HG03135 (cell line): ENCODE data around the gene EGR4.

Experiments used
- ATAC-seq: cut with Tn5 transposase; IDR thresholded peaks from one replicate; pipeline ENCODE4 v1.9.1; 2021; ENCODE audit warnings: mild to moderate bottlenecking, moderate library complexity; ENCODE audit not compliant: unreplicated experiment

The EGR4 gene

DNA sequence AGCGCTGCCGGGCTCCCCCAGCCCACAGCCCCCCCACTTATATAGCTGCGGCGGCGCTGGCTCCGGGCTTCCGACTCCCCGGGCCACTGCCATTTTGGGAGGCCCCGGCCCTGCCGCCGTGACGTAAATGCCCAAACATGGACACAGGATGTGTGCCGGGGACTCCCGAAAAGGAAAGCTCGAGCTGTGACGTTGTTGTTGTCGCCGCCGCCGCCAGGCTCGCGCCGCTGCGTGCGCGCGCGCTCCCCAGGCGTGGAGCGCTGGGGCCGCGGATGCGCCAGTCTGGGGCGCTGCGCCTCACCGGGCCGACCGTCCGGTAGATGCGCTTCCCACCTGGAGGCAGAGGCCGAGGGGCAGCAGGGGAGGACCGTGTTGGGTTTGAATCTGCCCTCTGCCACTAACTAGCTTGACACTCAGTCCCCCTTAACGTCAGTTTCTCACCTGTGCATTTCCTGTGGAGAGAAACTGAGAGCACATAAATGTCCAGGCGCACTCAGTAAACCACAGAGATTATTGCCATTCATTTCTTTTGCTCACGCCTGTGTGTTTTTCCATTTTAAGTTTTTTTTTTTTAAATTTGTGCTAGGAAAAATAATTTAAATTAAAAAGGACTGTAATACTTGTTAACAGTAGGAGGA, at the start of gene EGR4:
Gene EGR4 (minus strand): TSS at position 15 of the 638 bp plus-strand sequence. CDS start 231 bp downstream, outside the sequence.
- ATAC-seq, result peak; percentile 93

- no peak for ATAC-seq
Measured at GRCh38 chr2:73341039-73341438, 47.7 kb upstream of the EGR4 start.

- ATAC-seq, result no peak
Measured at GRCh38 chr2:73339201-73339600, 45.9 kb upstream of the EGR4 start.

- ATAC-seq, result peak; percentile 75
Measured at GRCh38 chr2:73337828-73338227, 44.5 kb upstream of the EGR4 start.

GRCh38 chr2:73334620-73335019, 41.3 kb upstream of the EGR4 start:
- ATAC-seq, result no peak

DNA sequence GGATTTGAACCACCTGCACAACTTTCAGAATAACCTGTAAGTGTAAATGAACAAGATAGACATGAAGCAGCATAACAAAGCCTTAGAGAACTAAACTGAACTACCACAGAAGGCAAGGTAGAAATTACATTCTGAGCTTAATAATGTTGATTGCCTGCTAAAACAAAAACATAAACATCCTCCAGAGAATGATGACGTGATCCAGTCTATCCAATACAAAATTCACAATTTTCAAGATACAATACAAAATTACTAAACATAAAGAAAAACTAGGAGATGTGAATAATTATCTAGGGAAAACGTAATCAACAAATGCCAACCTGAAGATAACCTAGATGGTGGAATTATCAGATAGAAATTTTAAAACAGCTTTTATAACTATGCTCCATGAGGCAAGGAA, 40.7 kb upstream of the EGR4 start:
- no peak for ATAC-seq

DNA sequence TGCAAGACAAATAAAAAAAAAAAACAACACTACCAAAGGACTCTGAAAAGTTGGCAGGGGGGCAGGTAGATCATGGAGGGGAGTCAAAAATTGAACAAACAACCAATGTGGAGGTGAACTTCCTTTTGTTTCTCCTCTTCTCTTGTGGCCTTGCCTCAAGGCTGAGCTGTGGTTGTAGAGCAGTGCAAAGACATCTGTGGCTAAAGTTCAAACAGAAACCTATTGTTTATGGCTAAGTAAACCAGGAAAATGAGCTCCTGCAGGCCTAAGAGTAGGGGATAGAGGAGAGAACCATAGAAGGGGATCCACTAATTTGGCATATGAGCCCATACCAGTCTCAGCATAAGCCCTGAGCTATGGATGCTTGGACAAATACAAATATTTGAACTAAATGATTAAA, 40.2 kb upstream of the EGR4 start:
- ATAC-seq, result no peak

DNA sequence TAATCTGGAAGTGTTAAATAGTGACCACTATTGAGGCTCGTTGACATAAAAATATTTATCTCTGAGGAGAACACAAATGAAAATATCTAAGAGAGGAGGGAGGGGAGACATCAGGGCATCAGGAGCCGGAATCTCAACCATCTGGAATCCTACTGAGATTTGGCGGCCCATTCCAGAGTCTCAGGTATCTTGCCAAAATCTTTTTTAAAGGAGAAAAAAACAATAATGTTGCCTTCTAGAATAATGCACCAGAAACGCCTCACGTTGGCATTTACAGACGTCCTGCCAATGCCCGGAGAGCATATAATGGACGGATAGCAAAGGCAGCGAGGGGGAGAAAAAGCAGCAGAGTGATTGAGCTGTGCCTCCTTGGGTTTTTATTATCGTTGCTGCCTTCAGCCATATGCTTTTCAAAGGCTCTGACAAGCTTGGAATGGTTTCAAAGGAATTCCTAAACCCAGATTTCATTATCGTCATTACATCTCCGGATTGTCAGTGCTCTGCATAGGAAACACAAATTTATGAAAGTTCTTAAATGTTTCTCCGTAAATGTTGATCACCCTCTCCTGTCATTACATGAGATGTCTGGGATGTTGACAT, 30.9 kb upstream of the EGR4 start:
- no peak for ATAC-seq

- no peak for ATAC-seq
Measured at GRCh38 chr2:73323551-73323950, 30.2 kb upstream of the EGR4 start.

- no peak for ATAC-seq
Measured at GRCh38 chr2:73314441-73314840, 21.1 kb upstream of the EGR4 start.

GRCh38 chr2:73307720-73308119, 14.4 kb upstream of the EGR4 start:
- ATAC-seq, result no peak

DNA sequence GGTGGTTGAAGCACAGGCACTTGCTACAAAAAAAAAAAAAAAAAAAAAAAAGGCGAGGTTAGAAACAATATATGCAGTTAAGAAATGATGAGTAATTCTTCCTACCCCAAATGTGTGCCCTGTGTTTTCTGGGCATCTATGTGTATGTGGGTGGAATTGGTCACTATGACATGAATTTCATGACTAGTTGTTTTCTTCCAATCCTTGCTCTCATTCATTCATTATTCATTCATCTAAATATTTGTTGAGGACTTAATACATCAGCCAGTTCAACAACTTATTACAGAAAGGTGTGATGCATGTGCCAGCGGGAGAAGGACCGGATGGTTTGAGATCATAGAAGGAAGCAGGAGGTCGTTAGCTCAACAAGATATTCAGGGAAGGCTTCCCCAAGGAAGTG, 8.3 kb upstream of the EGR4 start:
- ATAC-seq, result no peak

DNA sequence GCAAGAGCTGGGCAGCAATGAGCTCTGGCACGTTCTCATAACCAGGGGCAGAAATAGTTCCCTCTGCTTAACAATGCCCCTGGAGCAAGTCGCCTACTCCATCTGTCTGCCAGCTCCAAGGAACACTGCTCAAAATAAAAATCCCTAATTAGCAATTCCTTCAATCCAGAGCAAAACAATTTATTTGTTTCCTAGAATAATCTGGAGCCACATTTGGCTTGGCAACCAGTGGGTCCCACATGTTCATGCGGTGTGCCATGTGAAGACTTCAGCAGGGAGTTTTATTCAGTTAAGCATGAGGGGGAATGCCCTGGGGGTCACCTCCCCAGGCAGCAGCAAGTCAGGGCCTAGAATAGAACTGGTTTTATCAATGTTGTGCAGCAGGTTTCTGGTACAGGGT, 7.6 kb upstream of the EGR4 start:
- no peak for ATAC-seq

- ATAC-seq, result no peak
Measured at GRCh38 chr2:73297586-73297985, 4.2 kb upstream of the EGR4 start.

GRCh38 chr2:73297151-73297559, 3.8 kb upstream of the EGR4 start:
- no peak for ATAC-seq

DNA sequence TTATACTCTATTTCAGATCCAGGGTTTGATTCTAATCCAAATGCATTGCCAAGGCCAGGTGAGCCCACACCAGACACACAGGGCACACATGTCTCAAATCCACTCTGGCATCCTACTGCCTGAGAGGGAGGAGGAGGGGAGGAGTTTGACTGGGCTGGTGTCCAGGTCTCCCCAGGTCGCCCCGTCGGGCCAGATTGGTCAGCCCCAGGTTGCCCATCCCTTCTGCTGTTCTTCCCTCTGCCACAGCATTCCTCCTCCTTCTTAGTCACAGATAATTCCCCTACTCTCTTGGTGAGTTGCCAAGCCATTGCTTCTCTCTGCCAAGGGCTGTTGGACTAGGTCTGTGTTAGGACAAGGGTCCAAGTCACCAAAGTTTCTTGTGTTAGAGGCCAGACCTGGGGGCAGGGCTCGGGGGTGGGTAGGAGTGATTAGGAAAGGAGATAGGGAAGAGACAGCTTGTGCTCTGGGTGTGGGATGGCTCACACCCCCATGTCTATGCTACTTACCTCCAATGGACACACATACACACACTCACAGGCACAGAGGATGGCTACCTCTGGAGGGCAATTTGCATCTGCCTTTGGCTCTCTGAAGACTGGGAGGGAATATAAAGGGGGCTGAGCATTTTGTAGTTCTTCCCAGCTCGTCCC, 2.5 kb upstream of the EGR4 start:
- ATAC-seq, result no peak

DNA sequence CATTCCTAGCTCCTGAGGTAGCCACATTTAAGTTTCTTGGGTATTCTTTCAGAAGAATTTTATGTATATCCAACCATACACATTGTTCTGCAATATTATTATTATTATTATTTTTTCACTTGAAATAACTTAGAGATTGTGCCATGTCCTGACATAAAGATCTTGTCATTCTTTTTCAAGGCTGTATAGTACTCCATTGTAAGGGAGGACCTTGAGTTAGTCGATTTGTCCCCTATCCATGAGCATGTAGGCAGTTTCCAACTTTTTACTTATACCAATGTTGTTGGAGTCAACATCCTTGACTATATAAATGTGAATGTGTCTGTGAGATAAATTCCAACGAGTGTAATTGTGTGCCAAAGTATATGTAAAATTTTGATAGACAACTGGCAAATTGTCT, 891 bp upstream of the EGR4 start:
- no peak for ATAC-seq

DNA sequence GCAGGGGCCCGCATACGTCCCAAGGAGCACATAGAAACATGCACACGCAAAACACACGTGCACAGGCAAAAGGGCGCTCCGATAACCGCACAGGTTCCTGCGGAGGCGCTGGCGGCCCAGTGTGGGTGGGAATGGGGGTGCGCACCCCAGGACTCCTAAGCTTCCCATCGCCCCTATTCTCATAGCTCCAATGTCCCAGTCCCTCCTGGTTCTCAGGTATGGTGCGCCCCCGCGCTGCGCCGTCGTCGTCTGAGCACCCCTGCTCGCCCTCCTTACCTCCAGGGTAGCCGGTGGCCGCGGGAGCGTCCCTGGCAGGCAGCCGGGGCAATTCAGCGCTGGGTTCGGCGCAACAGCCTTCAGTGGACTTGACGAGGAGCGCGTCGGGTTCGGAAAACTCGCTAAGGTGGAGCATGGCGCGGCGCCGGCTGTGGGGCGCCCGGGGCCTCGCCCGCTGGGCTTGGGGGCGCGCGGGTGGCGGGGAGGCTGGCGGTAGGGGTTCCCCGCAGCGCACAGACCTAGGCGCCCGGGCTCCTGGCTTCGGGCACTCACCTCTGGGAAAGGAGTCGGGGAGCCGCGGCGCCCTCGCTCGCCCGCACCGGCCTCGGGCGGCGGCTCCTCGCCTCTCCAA, 328 bp downstream of the EGR4 start:
- peak; percentile 5 for ATAC-seq

DNA sequence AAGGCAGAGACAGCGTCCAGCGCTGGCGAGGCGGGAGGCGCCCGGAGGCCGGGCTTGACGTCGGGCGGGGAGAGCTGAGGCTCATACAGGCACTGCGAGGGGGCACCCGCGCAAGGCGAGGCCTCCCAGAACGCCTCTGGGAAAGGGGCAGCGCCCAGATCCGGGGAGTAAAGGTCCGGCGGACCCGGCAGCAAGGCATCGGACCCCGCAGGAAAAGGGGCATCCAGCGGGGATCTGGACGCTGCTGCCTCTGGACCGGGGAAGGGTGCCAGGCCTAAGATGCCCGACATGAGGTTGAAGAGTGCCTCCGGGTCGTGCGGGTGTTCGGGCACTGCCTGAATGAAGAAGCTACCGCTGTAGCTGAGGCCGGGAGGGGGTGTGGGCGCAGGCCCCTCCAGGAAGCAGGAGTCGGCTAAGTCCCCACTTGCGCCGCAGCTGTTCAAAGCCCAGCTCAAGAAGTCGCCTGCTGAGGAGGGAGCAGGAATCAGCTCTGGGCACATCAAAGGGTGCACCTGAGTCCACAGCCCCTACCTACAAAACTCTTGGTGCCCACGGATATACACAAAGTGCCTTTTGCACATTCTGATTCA, 937 bp downstream of the EGR4 start:
- no peak for ATAC-seq

DNA sequence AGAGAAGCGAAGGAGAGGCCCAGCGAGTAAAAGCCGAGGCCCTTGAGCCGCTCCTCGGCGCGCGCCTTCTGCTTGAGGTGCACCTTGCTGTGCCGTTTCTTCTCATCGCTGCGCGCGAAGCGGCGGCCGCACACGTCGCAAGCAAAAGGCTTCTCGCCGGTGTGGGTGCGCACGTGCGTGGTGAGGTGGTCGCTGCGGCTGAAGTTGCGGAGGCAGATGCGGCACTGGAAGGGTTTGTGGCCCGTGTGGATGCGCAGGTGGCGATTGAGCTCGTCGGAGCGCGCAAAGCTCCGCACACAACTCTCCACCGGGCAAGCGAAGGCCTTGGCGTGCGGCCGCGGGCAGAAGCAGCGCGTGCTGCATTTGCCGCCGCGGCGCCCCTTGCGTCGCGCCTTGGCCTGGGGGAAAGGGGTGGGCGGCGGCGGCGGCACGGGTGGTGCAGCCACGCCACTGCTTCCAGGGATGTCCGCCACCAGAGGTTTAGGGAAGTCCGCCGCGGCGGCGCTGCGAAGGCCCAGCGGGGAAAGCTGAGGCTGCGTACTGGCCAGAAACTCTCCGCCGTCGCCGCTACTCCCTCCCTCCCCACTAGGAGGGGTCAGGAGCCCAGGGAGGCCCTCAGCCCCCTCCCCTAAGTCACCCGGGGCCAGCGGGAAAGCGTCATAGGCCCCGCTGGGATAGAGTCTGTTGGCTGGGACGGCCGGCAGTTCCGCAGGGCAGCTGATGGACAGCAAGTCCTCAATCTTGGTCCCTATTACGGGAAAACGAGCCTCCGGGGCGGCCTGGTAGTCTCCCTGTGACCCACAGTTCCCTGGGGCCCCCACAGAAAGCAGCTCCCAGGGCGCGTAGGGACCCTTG, 1.7 kb downstream of the EGR4 start:
- ATAC-seq, result no peak

- no peak for ATAC-seq
Measured at GRCh38 chr2:73291093-73291460, 2.3 kb downstream of the EGR4 start.
